Lower leg skin (tissue), 4 donors: Measurements from ENCODE around the gene BICD2. TPM values are rescaled to one million over a fixed set of nuclear protein-coding genes. Genes with fewer than 3 reads are reported as not detected.

Source experiments
- DNase-seq, 2 donors: peaks; one replicate each; pipeline ENCODE4 v3.0.0-alpha.2; 2019; ENCODE audit warnings: low spot score in 2 of 2
- H3K4me3 ChIP-seq: fragments of 200-600 bp; sonication (generic); 2 replicates; pipeline ENCODE4 v1.5.1; 2017; ENCODE audit warnings: mild to moderate bottlenecking, low read depth; ENCODE audit not compliant: poor library complexity, severe bottlenecking
- POLR2A ChIP-seq, 2 donors: fragments of 450-650 bp; IDR thresholded peaks; one replicate each; pipeline ENCODE4 v1.6.1; 2016 to 2017; ENCODE audit warnings: antibody characterized with exemption in 2 of 2, mild to moderate bottlenecking in 1 of 2, moderate library complexity in 1 of 2
- WGBS, 2 donors: methylation state at CpG; one replicate each; pipeline ENCODE4 v1.1.5; 2018; 5-methylcytosine and 5-hydroxymethylcytosine counted together
- intact Hi-C: fragments of 100-400 bp; cut with DNase I; formaldehyde crosslinking; loops from one replicate; pipeline ENCODE4 v1.15.0; 2023; ENCODE audit warnings: low total_unique reads
- total RNA-seq, 4 donors: library from RNA; depleted of rRNA; stranded (reverse); fragments of >200 nt; gene quantifications; one replicate each; pipeline ENCODE4 v1.1.0, GENCODE V29; 2016
- TF ChIP-seq, protein P1 (sequence below), 3 donors: fragments of 450-650 bp; IDR thresholded peaks; one replicate each; pipeline ENCODE4 v1.5.1; 2016; ENCODE audit warnings: antibody characterized with exemption in 3 of 3, mild to moderate bottlenecking in 3 of 3, moderate library complexity in 2 of 3

Gene BICD2
- total RNA-seq, 4 donors from 2014 or later = 177 to 182 (median 180) TPM

DNA sequence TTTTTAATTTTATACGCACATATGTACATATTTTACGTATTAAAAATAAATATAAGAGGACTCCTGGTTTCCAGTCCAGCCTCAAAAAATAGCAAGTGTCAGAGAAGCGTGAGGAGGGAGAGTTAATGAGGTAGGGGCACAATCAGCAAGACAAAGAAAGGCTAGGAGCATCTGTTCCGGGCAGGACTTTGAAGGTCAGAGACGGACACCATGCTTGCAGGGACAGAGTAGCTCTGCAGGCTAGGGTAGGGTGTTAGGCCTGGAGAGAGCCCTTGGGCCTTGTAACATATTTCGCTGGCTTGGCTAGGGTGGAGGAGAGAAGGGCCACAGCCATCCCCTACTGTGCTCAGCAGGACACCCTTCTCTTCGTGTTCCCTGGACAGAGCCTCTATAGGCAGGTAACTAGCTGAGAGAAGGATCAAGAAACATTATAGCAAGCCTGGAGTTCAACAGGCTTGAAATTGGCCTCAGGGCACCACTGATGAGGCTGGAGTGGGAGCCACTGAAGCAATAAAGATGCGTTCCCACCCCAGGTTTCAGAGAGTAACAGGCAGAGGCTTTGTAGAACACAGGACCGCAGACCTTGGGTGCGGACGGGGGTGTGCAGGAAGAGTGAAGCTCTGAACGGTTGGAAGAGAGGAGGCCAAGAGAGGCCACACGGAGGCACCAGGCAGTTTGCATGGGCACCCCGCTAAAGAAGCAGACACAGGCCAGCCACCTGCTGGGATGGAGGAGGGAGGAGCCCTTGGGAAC, 85.0 kb downstream of the BICD2 start:
- 56 to 65% methylated on average over 14 of the region's 14 CpGs for WGBS, 2 donors
- H3K4me3 ChIP-seq = no peak overlapping the region
- intact Hi-C loops = no loop called here
- TF ChIP-seq POLR2A (IDR thresholded peaks at IDR 0.05) = no peak
- TF ChIP-seq, protein P1, sequence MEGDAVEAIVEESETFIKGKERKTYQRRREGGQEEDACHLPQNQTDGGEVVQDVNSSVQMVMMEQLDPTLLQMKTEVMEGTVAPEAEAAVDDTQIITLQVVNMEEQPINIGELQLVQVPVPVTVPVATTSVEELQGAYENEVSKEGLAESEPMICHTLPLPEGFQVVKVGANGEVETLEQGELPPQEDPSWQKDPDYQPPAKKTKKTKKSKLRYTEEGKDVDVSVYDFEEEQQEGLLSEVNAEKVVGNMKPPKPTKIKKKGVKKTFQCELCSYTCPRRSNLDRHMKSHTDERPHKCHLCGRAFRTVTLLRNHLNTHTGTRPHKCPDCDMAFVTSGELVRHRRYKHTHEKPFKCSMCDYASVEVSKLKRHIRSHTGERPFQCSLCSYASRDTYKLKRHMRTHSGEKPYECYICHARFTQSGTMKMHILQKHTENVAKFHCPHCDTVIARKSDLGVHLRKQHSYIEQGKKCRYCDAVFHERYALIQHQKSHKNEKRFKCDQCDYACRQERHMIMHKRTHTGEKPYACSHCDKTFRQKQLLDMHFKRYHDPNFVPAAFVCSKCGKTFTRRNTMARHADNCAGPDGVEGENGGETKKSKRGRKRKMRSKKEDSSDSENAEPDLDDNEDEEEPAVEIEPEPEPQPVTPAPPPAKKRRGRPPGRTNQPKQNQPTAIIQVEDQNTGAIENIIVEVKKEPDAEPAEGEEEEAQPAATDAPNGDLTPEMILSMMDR (IDR thresholded peaks at IDR 0.05) = no peak
- peak in 1 of 2 donors; percentile 70 for DNase-seq

DNA sequence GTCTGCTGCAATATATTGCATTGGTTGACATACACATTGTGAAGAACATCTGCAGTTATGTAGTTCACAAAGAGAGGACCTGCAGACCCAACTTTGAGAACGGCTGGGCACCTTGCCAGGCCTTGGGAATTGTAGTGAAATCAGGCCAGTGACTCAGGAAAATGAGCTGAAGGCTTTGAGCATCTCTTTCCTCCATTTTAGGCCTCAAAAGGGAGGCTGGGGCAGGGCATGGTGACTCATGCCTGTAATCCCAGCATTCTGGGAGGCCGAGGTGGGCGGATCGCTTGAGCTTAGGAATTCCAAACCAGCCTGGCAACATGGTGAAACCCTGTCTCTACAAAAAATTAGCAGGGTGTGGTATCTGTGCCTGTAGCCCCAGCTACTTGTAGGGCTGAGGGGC, 93.3 kb downstream of the BICD2 start:
- no peak overlapping the region for H3K4me3 ChIP-seq
- intact Hi-C loops = no loop called here
- DNase-seq = peak; percentile 46 to 90
- WGBS, 2 donors = 42 to 62% methylated on average over 4 of the region's 4 CpGs
- TF ChIP-seq, protein P1 (IDR thresholded peaks at IDR 0.05) = no peak
- TF ChIP-seq POLR2A (IDR thresholded peaks at IDR 0.05) = no peak

DNA sequence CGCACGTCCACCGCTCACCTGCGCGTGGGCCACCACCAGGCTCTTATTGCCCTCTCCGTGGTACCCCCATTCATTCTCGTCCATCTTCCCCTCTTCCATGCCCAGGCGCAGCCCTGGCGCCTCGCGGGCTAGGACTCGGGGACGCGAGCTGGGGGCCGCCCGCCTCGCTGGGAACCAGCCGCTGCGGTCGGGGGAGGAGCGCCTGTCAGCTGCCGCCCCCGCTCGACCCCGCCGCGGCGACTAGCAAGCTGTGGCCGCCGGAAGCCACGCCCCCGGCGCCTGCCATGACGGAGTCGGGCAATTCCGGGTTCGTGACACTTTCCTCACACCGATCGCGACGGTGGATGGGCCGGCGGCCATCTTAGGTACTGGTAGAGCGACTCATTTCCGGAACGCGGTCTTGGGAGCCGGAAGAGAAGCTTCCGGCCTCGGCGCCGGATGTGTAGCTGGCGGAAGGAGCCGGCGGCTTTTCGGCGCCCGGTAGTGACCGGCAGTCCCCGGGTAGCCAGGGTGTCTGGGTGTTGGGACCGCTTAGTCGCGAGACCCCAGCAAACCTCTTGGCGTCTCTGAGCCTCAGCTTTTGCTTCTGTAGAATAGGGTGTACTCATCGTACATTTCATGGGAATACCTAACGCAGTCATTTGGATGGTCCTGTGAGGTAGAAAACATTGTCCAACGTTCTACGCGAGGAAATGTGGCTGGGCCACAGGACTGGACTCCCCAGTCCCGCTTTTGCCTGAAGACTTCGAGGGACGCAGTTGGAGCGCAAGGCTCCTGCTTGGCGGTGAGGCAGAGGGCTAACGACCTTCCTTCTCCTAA, 94.5 kb downstream of the BICD2 start, which contains the start of gene IPPK:
Gene IPPK, minus strand, starts transcription at position 242 of the 819 bp plus-strand sequence. Its CDS starts 143 bp downstream, at position 99.
- DNase-seq = peak; percentile 98 to 100
- WGBS, 2 donors = 0 to 1% methylated on average over 30 to 49 of the region's 75 CpGs
- peak within 1 kb of the TSS; percentile 87 for H3K4me3 ChIP-seq
- TF ChIP-seq, protein P1 (IDR thresholded peaks at IDR 0.05) = no peak
- TF ChIP-seq POLR2A (IDR thresholded peaks at IDR 0.05) = no peak
- intact Hi-C loops = no loop called here

DNA sequence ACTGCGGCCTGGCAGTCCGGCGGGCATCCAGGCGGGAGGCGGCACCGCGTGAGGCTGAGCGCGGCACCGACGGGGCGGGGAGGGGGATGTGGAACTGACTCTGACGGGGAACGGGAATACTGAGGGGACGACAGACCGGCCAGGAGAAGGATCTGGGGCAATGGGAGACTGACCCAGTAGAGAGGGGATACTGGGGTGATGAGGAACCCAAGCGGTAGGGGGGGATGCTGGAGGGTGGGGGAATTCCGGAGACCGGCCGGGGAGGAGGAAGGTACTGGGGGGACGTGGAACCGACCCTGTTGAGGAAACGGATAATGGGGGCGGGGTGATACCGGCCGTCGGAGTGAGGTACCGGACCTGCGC, 95.1 kb downstream of the BICD2 start:
- DNase-seq = peak in 1 of 2 donors; percentile 88
- intact Hi-C loops = no loop called here
- H3K4me3 ChIP-seq = peak overlapping the region; percentile 55
- WGBS, 2 donors = 0 to 1% methylated on average over 29 of the region's 29 CpGs
- TF ChIP-seq POLR2A (IDR thresholded peaks at IDR 0.05) = no peak
- TF ChIP-seq, protein P1 (IDR thresholded peaks at IDR 0.05) = no peak

DNA sequence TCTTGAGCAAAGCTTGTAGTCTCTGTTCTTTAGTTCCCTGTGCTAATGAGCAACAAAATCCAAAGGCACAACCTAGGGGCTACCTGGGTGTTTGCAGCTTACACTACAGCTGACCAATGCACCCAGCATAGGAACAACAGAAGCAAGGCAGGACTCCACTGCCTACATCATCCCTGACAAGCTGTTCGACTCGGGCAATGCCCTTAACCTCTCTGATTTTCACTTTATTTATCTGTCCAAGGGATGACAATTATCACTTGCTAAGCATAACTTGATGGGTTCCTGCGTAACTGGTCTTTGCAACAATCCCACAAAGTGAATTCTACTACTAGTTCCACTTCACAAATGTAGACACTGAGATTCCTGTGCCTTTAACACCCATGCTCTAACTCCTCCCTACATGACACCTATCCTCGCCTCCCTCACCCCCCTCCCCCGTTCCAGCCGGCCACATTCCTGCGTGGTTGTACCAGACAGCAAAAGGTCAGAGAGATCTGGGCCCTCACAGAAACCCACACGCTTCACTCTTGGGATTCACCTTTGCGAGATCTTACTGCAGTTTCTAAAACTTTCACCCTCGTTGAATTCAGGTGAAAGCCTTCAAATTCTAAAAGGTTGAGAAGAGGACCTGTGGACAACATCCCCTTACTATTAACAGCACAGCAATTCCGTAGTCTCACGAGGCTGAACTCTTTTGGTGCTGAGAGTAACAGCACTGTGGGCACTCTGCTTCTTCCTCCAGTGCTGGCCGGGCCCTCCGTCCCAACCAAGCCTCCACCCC, 95.7 kb downstream of the BICD2 start:
- peak in 1 of 2 donors; percentile 88 for DNase-seq
- no peak for TF ChIP-seq POLR2A (IDR thresholded peaks at IDR 0.05)
- TF ChIP-seq, protein P1 (IDR thresholded peaks at IDR 0.05) = no peak
- 14% methylated on average over 14 of the region's 14 CpGs for WGBS, 2 donors
- H3K4me3 ChIP-seq = peak overlapping the region; percentile 55
- intact Hi-C loops = no loop called here
